A673 (cell line): ENCODE measurements around the gene MAPKAP1. TPM values are rescaled to one million over a fixed set of nuclear protein-coding genes. Genes with fewer than 3 reads are reported as not detected.

Source experiments
- BruUV-seq: library from RNA; stranded (reverse); fragments of 400-500 nt; replicated peaks from 2 replicates; lab custom pipeline; 2021; lab: Mats Ljungman, UMichigan
- CTCF ChIA-PET: fragments of 300-600 bp; sonication (Branson Sonifier 250); formaldehyde crosslinking; loops from one replicate; lab custom pipeline; 2022; ENCODE audit warnings: antibody characterized with exemption; lab: Charles Lee
- POLR2A ChIA-PET: fragments of 300-600 bp; sonication (Branson Sonifier 250); formaldehyde crosslinking; loops from one replicate; lab custom pipeline; 2022; ENCODE audit warnings: antibody characterized with exemption; ENCODE audit not compliant: low non-redundant PET; lab: Charles Lee
- DNase-seq: peaks from one replicate; pipeline ENCODE4 v3.0.0-alpha.2; 2015; ENCODE audit warnings: low spot score
- H3K27ac ChIP-seq: fragments of 200-600 bp; sonication (generic); 2 replicates; pipeline ENCODE4 v1.5.1; 2016; ENCODE audit warnings: mixed run types, low read depth, mild to moderate bottlenecking, mixed read lengths, antibody characterized with exemption, low read length; ENCODE audit not compliant: poor library complexity, severe bottlenecking
- H3K27me3 ChIP-seq: fragments of 200-600 bp; sonication (generic); replicated peaks from 2 replicates; pipeline ENCODE4 v1.6.1; 2017; ENCODE audit warnings: mixed run types, low read depth, mild to moderate bottlenecking, mixed read lengths, antibody characterized with exemption, low read length; ENCODE audit not compliant: insufficient read depth, poor library complexity
- H3K36me3 ChIP-seq: fragments of 200-600 bp; sonication (generic); 2 replicates; pipeline ENCODE4 v1.6.1; 2016; ENCODE audit warnings: mixed run types, mild to moderate bottlenecking, mixed read lengths, antibody characterized with exemption, low read length; ENCODE audit not compliant: insufficient read depth, poor library complexity, severe bottlenecking
- H3K4me1 ChIP-seq: fragments of 200-600 bp; sonication (generic); 2 replicates; pipeline ENCODE4 v1.6.1; 2017; ENCODE audit warnings: mixed run types, mild to moderate bottlenecking, mixed read lengths, antibody characterized with exemption, low read length; ENCODE audit not compliant: insufficient read depth, poor library complexity, severe bottlenecking
- H3K4me3 ChIP-seq: fragments of 200-600 bp; sonication (generic); 2 replicates; pipeline ENCODE4 v1.5.1; 2016; ENCODE audit warnings: low read depth, mixed run types, mild to moderate bottlenecking, mixed read lengths, low read length; ENCODE audit not compliant: poor library complexity, severe bottlenecking
- H3K9me3 ChIP-seq: fragments of 200-600 bp; sonication (generic); 2 replicates; pipeline ENCODE4 v1.6.1; 2016; ENCODE audit warnings: mixed run types, low read depth, mild to moderate bottlenecking, mixed read lengths, antibody characterized with exemption, low read length; ENCODE audit not compliant: poor library complexity, severe bottlenecking
- EZH2 ChIP-seq: fragments of 200-600 bp; sonication (generic); IDR thresholded peaks from 2 replicates; pipeline ENCODE4 v1.6.1; 2017; ENCODE audit warnings: borderline replicate concordance, low read depth, mild to moderate bottlenecking, mixed read lengths, antibody characterized with exemption, low read length; ENCODE audit not compliant: poor library complexity, severe bottlenecking
- intact Hi-C: fragments of 100-400 bp; cut with micrococcal nuclease; formaldehyde crosslinking; loops from one replicate; pipeline ENCODE4 v1.10.0; 2022; ENCODE audit not compliant: unreplicated experiment
- total RNA-seq: library from RNA; stranded (reverse); gene quantifications from 2 replicates; pipeline ENCODE4 v1.2.3, GENCODE V29; 2021
- TF ChIP-seq, protein P1 (sequence below): fragments of 300-800, 200-600 bp; sonication (generic); conservative IDR thresholded peaks from 2 replicates; pipeline ENCODE4 v1.5.1; 2017; ENCODE audit warnings: low read depth, mild to moderate bottlenecking, antibody characterized with exemption, low read length, moderate library complexity, mixed read lengths

The MAPKAP1 gene
- total RNA-seq, 1 experiment from 2014 or later: 98.7 TPM

DNA sequence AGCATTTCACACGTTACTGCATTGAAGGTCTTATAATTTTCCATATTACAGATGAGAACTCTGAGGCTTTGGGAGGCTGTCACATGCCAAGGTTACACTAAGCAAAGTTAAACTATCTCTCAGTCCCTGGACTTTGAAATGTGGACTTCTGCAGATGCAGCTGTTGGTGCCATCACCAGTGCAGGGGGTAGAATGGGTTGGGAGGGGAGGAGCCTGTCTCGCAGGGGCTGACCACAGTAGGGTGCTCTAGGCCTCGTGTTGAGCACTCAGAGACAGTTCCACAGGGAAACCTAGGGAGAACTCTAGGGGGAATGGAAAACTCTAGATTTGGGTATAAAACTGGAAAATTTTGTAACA is 220.9 kb downstream of the MAPKAP1 start:
- POLR2A ChIA-PET: no interaction called here

DNA sequence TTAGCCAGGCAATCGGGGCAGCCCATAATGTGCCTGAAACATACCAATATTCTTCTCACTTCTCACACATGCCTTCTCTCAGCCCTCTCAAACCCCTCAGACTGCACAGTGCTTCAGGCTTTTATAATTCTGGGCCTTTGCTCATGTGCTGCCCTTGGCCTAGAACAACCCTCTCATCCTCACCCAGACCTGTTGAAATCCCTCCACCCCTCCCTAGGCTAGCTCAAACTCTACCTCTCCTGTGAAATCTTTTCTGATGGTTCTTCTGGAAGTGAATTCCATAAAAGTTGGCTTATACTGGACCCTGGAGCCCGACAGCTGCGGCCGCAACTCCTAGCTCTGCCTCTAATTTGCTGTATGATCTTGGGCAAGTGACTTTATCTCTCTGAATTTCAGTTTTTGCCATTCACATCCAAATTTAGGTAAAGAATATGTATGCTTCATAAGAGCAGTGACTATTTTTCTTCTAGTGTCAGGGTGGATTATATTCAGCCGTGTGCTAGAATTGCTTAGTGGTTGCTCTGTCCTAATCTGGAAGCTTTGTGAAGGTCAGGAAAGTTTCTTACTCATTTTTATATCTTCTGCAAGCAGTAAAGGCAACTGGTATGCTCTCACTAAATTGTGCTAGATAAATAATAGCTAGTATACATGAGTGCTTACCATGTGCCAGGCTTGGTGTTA is 221.4 kb downstream of the MAPKAP1 start:
- Histone ChIP-seq H3K27ac (no peak overlapping the region), H3K9me3 (no peaks in the 10 kb centered on the region), H3K4me3 (no peak overlapping the region), H3K36me3 (no peaks in the 10 kb centered on the region), H3K27me3 (no peaks in the 10 kb centered on the region), H3K4me1 (no peaks in the 10 kb centered on the region)
- POLR2A ChIA-PET: no interaction called here
- intact Hi-C loops: no loop called here
- no peak for TF ChIP-seq EZH2
- TF ChIP-seq, protein P1, sequence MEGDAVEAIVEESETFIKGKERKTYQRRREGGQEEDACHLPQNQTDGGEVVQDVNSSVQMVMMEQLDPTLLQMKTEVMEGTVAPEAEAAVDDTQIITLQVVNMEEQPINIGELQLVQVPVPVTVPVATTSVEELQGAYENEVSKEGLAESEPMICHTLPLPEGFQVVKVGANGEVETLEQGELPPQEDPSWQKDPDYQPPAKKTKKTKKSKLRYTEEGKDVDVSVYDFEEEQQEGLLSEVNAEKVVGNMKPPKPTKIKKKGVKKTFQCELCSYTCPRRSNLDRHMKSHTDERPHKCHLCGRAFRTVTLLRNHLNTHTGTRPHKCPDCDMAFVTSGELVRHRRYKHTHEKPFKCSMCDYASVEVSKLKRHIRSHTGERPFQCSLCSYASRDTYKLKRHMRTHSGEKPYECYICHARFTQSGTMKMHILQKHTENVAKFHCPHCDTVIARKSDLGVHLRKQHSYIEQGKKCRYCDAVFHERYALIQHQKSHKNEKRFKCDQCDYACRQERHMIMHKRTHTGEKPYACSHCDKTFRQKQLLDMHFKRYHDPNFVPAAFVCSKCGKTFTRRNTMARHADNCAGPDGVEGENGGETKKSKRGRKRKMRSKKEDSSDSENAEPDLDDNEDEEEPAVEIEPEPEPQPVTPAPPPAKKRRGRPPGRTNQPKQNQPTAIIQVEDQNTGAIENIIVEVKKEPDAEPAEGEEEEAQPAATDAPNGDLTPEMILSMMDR: no peak
- CTCF ChIA-PET: interaction anchor here (0.6 kb wide), 1 partner anchor 94 kb away, joined by 8 read pairs; no protein-coding TSS in a partner anchor
- no peak for DNase-seq
- no TSS peak for BruUV-seq

More for the DNA sequence above, 220.9 kb downstream of the MAPKAP1 start:
- no peak overlapping the region for H3K27ac ChIP-seq
- no peaks in the 10 kb centered on the region for H3K36me3 ChIP-seq
- TF ChIP-seq, protein P1: no peak
- TF ChIP-seq EZH2: no peak
- intact Hi-C loops: no loop called here
- DNase-seq: no peak
- H3K4me1 ChIP-seq: no peaks in the 10 kb centered on the region
- H3K27me3 ChIP-seq: no peaks in the 10 kb centered on the region
- no peak overlapping the region for H3K4me3 ChIP-seq
- no peaks in the 10 kb centered on the region for H3K9me3 ChIP-seq
- CTCF ChIA-PET: interaction anchor here (0.6 kb wide), 1 partner anchor 94 kb away, joined by 8 read pairs; no protein-coding TSS in a partner anchor
- BruUV-seq: no TSS peak

DNA sequence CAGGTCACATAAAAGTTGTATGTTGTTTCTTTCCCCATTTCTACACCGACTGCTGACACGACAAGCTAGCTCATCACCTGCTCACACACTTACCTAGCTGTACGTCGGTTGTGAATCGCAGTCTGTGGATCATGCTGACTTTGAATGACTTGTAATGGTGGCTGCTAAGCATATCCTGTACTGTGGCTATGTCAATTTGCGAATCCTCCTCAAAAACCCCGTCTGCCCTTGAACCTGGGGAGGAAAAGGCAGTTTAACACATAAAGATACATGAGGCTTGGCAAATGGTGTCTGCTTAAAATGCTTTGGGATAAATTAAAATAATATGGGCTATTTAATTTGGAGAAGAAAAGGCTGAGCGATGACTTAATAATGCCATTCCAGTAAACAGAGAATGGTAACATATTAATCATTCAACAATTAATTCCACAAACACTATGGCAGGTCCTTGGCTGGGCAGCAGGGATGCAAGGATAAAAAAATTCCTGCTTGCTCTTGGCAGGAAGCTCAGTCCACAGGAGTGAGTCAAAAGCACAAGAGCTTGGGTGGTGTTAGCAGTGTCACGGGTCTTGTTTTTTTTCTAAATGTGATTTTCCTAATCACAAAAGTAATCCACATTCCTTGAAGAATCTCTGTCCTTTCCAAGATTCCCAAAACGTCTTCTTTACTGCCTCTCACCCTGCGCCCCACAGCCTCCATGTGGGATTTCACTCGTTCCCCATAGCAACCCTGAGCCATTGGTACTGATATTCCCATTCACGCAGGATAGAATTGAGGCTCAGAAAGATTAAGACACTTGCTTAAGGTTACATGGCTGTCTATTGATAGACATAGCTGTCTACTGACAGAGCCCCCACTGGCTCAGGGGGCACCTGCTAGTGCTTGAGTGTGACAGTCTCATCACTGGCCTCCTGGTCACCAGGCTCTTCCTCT is 222.4 kb downstream of the MAPKAP1 start:
- Histone ChIP-seq H3K27ac (no peak overlapping the region), H3K9me3 (no peaks in the 10 kb centered on the region), H3K27me3 (no peaks in the 10 kb centered on the region), H3K4me3 (no peak overlapping the region), H3K4me1 (no peaks in the 10 kb centered on the region), H3K36me3 (no peaks in the 10 kb centered on the region)
- TF ChIP-seq, protein P1: no peak
- TF ChIP-seq EZH2: no peak
- CTCF ChIA-PET: no interaction called here
- intact Hi-C loops: no loop called here
- POLR2A ChIA-PET: no interaction called here
- BruUV-seq: no TSS peak
- DNase-seq: no peak
